HG03196 (cell line): ENCODE data around the gene ACTR6.
"Not testable (repeated sequence)": the region's sequence is repeated elsewhere in the genome, so short reads cannot be mapped to it uniquely, and the experiment has no call there.

Experiments
- ATAC-seq: cut with Tn5 transposase; IDR thresholded peaks from one replicate; pipeline ENCODE4 v1.9.1; 2021; ENCODE audit not compliant: unreplicated experiment

ACTR6 gene

GRCh38 chr12:100219328-100220109, 18.9 kb downstream of the ACTR6 start:
- ATAC-seq, result no peak

GRCh38 chr12:100221523-100221922, 20.9 kb downstream of the ACTR6 start:
- no peak for ATAC-seq

- ATAC-seq, result not testable (repeated sequence)
These were observed 21.6 kb downstream of the ACTR6 start for GRCh38 chr12:100222173-100222572.

GRCh38 chr12:100225491-100225890, 24.9 kb downstream of the ACTR6 start:
- ATAC-seq, result no peak

GRCh38 chr12:100229036-100229635, 28.5 kb downstream of the ACTR6 start:
- ATAC-seq, result no peak

- no peak for ATAC-seq
These were observed 29.3 kb downstream of the ACTR6 start for GRCh38 chr12:100229876-100230275.

GRCh38 chr12:100231873-100232272, 31.3 kb downstream of the ACTR6 start:
- ATAC-seq, result not testable (repeated sequence)

GRCh38 chr12:100234166-100234565, 33.6 kb downstream of the ACTR6 start:
- no peak for ATAC-seq

GRCh38 chr12:100234591-100235304, 34.1 kb downstream of the ACTR6 start:
- ATAC-seq, result no peak

- ATAC-seq, result no peak
These were observed 38.2 kb downstream of the ACTR6 start for GRCh38 chr12:100238801-100239200.

GRCh38 chr12:100239589-100239988, 39.0 kb downstream of the ACTR6 start:
- ATAC-seq, result no peak

- ATAC-seq, result no peak
These were observed 42.5 kb downstream of the ACTR6 start for GRCh38 chr12:100243137-100243536.

- no peak for ATAC-seq
These were observed 47.1 kb downstream of the ACTR6 start for GRCh38 chr12:100247765-100248164.

GRCh38 chr12:100248886-100249285, 48.3 kb downstream of the ACTR6 start:
- no peak for ATAC-seq

GRCh38 chr12:100249941-100250340, 49.3 kb downstream of the ACTR6 start:
- ATAC-seq, result no peak

- no peak for ATAC-seq
These were observed 51.3 kb downstream of the ACTR6 start for GRCh38 chr12:100251917-100252316.

GRCh38 chr12:100253437-100253836, 52.8 kb downstream of the ACTR6 start:
- no peak for ATAC-seq

GRCh38 chr12:100254876-100255275, 54.3 kb downstream of the ACTR6 start:
- no peak for ATAC-seq

- no peak for ATAC-seq
These were observed 57.5 kb downstream of the ACTR6 start for GRCh38 chr12:100258127-100258526.

- ATAC-seq, result no peak
These were observed 62.5 kb downstream of the ACTR6 start for GRCh38 chr12:100263131-100263530.

- not testable (repeated sequence) for ATAC-seq
These were observed 64.5 kb downstream of the ACTR6 start for GRCh38 chr12:100265107-100265506.
